ENCODE measurements around the gene TXNRD1.

DNA sequence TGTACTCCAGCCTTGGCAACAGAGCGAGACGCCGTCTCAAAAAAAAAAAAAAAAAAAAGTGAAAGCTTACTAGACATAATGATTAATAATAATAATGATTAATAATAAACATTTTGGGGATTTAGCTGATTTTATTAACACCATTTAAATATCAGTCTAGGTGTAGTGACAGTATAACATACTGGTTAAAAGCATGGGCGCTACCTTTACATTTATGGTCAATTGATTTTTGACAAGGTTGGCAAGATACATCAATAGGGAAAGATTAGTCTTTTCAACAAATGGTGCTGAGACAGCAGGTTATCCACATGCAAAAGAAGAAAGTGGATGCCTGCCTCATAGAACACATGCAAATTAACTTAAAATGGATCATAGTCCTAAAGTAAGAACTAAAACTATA is 34.3 kb downstream of the TXNRD1 start:
- TF ChIP-seq HOXA7 (CRISPR knock-in tag; IDR thresholded peaks at IDR 0.05; ENCODE audit: borderline replicate concordance): no peak
- no peak for TF ChIP-seq ZBTB44 (tag by site-specific recombination; IDR thresholded peaks at IDR 0.05)
